NCI-H1436 treated with DMSO at 0.1 percent for 48 hours (cell line): ENCODE data around the gene SAG.

Experiments
- DNase-seq: peaks from one replicate; lab custom pipeline; 2025; lab: John Stamatoyannopoulos, UW

The SAG gene

DNA sequence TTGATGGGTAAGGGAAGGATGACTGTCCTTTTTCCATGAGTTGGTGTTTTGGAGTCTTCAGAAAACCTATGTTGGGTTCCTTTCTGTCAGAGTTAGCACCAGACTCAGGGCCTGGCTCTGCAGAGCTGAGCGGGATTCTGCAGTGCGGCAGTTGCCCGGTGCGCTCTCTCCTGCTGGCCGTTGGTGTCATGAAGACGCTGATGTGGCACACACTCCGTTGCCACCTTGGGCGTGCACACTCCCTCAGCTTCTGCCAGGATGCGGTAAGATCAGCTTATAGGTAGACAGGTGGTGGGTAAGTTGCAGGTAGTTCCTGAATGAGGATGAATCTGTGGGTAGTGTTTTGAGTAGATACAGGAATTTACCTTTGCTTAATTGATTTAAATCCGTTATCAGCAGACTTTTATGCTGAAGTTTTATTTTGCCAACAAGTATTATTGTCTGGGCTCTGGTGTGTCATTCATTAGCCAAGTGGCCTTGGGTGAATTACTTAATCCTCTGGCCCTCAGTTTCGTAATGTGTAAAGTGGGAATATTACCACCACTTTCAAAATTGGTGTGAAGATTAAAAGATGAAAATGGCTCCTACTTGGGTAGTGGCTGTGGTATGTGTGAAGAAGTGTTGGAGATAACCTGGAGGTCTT is 73.5 kb downstream of the SAG start:
- no peak for DNase-seq

DNA sequence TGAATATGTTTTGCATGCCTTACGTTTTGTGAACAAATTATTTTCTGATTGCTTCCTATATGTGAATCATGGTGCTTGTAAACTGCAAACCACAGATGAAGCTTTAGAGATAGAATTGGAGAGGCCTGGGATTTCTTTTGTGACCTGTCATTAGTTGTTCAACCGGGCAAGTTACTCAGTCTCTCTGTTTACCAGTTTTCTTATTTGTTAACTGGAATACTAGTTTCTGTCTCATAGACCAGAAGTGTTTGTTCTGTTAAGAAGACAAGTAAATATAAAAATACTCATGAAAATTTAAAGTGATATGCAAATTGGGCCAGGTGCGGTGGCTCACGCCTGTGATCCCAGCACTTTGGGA is 74.0 kb downstream of the SAG start:
- no peak for DNase-seq

DNA sequence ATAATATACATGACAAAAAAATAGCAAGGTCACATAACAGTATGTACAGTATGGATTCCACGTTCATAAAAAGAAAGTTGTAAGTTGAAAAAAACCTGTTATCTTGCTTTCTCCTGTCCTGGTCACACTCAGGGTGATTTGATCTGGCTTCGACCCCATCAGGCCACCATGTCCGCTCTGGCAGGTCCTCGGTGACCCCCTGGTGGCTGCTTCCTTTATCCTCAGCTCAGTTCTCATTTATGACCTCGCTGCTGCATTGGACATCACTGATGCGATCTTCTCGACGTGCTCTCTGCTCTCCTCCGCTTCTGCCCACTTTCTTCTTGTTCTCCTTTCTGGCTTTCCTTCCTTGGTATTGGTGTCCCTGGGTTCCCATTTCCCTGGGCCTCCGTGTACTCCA is 76.4 kb downstream of the SAG start:
- no peak for DNase-seq

DNA sequence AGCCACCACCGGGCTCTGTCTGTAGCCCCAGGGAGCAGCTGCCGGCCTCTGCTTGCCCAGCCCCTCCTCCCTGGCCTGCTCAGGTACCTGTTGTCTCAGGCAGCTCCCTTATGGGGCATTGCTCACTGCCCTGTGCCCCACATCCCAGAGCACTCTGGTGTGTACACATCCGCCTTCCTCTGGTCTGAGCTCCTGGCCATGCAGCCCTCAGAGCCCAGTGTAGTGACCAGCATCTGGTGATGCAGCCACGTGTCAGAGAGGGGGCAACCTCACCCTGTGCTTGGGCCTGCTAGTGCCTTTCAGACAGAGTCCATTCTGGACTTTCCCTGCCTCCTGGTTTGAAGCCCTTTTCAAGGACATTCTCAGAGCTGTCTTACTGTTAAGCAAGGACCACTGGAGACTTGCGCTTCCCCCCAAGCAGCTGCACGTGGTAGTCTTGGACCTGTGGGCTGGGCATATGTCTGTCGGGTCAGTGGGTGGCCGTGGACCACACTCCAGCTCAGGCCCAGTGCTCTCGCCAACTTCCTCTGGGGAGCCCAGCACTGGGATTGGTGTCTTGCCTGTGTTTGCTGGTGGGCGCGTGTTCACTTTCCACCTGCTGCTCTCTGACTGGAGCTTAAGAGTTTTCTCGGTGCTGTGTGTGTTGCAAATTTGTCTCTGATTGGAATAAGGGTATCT is 77.3 kb downstream of the SAG start:
- no peak for DNase-seq

DNA sequence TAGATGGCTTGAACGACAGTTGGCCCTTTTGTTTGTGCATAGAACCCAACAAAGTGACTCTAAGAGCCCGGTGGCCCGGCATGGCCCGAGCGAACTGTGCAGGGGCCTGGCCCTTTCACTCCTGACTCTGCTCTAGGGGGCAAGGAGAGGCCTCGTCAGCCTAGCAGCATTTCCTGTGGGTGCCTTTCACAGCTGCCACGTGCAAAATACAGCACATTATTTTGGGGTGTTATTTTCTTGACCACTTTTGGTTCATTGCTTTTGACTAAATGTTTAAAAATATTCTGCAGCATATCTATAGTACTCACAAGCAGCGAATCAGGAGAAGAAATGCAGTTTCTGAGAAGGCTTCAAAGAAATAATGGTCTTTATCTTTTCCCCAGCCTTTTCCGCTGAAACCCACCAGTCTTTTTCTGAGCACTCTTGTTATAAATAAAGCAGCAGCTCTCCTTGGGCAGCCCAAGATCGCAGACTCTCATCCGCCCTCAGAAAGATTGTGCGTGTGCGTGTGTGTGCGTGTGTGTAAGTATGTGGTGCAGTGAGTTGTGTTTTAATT is 78.0 kb downstream of the SAG start:
- DNase-seq, result no peak

DNA sequence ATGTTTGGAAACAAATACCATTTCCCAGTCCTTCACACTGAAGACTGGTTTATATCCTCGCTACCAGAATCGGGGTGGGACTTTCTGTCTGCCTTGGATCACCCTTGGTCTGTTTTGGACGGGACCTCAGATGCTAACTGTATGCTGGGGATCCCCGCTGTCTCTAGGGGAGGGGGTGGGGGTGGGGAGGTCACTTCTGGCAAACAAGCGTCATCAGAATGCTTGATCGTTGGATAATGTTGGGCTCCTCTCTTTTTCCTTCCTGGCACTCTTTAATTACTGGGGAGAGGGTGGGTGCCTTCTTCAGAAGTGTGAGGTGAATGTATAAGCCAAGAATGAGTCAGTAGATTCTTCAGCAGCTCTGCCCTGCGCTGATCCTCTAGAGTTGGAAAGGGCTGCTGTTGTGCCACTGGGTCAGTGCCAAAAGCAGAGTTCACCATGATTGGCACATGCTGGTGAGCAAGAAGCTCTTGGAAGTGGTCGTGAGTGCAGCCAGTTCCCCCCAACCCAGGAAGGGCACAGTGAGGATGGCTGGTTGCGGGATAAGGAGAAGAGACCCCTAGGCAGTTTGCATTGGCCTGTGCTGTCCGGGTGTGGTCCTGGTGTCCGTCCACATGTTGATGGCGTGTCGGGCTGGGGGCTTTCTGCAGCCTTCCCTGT is 78.9 kb downstream of the SAG start:
- DNase-seq, result no peak

- DNase-seq, result no peak
Observed at GRCh38 chr2:233387225-233387624, 79.6 kb downstream of the SAG start.

DNA sequence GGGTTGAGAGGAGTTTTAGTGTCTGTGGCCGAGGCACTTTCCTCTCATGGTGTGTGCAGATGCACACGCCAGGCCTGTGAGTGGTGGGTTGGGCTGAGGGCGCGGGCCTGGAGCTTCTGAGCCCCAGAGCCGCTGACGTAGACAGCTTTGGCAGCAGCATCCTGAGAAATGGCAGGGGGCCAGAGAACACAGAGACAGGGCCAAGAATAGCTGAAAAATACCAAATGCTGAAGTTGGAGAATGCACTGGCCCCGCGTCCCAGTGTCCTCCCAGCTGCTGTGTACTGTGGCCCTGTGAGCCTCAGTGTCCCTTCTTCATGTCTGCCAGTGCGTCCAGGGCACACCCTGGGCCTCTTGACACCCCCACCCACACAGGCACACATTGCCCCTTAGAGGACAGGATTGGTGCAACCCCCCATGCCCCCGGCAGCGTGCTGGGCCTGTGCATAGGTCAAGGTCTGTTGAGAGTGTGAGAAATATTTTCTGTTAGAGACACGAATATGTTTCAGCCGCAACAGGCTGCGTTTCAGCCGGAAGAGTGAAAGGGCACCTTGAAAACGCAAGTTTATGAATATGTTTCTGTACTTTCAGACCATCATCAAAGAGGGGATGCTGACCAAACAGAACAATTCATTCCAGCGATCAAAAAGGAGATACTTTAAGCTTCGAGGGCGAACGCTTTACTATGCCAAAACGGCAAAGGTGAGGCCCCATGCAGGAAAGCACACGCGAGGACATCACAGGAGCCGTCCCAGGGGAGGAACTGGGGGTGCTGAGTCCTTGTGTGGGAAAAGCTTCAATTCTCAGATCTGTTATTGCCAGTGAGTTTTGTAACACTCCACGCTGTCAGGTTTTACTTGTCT is 80.3 kb downstream of the SAG start:
- DNase-seq, result no peak

DNA sequence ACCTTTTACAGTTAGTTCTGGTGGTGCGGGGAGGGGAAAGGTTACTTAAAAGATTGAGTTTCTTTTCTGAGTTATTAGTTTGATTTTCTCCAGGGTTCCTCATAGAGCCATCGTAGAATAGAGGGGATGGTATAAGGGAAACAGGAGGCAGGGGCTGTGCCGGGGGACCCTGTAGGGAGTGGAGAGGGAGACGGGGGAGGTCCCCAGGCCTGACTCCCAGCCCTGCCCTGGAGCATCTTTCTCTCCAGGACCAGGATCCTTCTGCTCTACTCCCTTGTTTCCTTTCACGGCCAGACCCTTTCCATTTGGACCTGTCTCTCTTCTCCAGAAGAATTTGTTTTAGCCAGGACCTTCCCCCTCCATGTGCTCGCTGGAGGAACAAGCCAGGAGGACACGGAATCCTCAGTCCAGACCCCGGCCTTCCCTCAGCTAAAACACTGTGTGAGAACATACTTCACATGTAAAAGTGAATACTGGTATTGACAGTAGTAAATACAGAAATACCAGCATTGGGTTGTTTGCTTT is 82.0 kb downstream of the SAG start:
- no peak for DNase-seq

DNA sequence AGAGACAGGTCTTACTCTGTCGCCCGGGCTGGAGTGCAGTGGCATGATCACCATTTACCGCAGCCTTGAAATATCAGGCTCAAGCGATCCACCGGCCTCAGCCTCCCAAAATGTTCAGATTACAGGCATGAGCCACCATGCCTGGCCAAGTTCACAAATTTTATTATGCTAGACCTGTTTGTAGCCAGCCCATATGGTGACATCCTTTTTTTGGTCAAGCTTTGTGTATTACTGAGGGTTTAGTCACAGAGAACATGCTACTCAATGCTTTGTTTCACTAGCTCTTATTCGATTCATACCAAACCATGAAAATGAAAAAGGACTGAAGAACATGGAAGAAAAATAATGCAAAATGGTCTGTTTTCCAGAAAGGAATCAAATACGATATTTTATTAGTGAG is 88.1 kb downstream of the SAG start:
- no peak for DNase-seq
